SIG-M5 treated with dmso at 0.1 percent for 504 hours (cell line): ENCODE results near the gene CAMTA1.

Experiments
- DNase-seq: peaks from one replicate; lab custom pipeline; 2025; ENCODE audit not compliant: unreplicated experiment; lab: John Stamatoyannopoulos, UW

The CAMTA1 gene

GRCh38 chr1:7572654-7573152 lies 787.4 kb downstream of the CAMTA1 start:
- no peak for DNase-seq

- DNase-seq = no peak
Observed at GRCh38 chr1:7573481-7573880, 788.2 kb downstream of the CAMTA1 start.

GRCh38 chr1:7574121-7575040 lies 789.1 kb downstream of the CAMTA1 start:
- no peak for DNase-seq

GRCh38 chr1:7575041-7575400 lies 789.8 kb downstream of the CAMTA1 start:
- no peak for DNase-seq

- no peak for DNase-seq
Observed at GRCh38 chr1:7576946-7577657, 791.8 kb downstream of the CAMTA1 start.

GRCh38 chr1:7578206-7578605 lies 793.0 kb downstream of the CAMTA1 start:
- no peak for DNase-seq

GRCh38 chr1:7579016-7579415 lies 793.8 kb downstream of the CAMTA1 start:
- no peak for DNase-seq

- DNase-seq = no peak
Observed at GRCh38 chr1:7579831-7580804, 794.9 kb downstream of the CAMTA1 start.

GRCh38 chr1:7580923-7581753 lies 795.9 kb downstream of the CAMTA1 start:
- no peak for DNase-seq

- no peak for DNase-seq
Observed at GRCh38 chr1:7581754-7582459, 796.7 kb downstream of the CAMTA1 start.

GRCh38 chr1:7582460-7582972 lies 797.3 kb downstream of the CAMTA1 start:
- DNase-seq = no peak

GRCh38 chr1:7583291-7584096 lies 798.2 kb downstream of the CAMTA1 start:
- no peak for DNase-seq

- no peak for DNase-seq
Observed at GRCh38 chr1:7584157-7584556, 798.9 kb downstream of the CAMTA1 start.

- DNase-seq = no peak
Observed at GRCh38 chr1:7584643-7585042, 799.4 kb downstream of the CAMTA1 start.

GRCh38 chr1:7585216-7585907 lies 800.1 kb downstream of the CAMTA1 start:
- DNase-seq = no peak

- no peak for DNase-seq
Observed at GRCh38 chr1:7586031-7586941, 801.0 kb downstream of the CAMTA1 start.
